ENCODE data around the gene PLB1.

The PLB1 gene

DNA sequence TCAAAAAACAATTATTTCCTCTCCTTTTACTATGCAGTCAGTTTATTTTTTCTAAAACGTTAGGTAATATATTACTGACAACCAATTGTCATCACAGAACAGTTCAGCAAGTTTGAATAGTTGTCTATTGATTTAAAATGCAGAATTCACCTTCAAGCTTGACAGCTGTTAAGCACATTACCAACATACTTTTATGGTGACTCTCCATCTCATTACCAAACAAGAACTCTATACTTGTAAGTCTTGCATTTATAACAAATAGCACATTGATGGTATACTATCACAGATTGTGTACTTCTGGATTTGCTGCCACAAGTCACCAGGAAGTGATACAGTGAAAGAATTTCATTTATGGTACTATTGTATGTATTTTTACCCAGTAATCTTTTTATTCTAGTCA is 156.4 kb downstream of the PLB1 start:
- no peak for DNase-seq

- no peak for DNase-seq
These were observed 158.2 kb downstream of the PLB1 start for GRCh38 chr2:28653892-28654662.

DNA sequence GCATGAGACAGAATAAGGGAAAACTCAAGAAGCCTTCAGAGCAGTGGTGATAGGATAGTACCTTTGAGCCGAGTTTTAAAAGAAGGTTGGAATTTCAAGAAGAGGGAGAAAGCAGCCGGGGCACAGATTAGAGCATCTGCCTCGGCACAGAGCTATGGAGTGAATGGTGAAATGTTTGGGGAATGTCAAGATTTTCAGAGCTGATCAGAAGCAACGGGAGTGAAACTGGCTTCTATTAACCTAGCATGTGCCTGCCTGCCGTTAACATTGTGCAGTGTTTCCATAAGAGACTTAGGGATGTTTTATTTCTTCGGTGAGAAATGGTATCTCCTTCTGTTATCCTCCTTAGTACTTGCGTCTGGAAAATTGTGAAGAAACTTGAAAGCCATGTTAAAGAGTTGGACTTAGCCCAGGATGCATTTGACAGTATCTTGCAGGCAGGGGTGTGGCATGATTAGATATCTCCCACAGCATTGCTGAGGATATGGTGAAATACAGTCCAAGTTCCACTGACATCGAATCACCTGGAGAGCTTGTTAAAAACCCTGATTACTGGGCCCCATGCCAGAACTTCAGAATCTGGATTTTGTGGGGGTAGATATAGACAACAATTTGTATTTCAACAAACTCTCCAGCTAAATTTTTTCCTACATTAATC is 158.9 kb downstream of the PLB1 start:
- DNase-seq = no peak

GRCh38 chr2:28656937-28657615 is 161.2 kb downstream of the PLB1 start:
- DNase-seq = no peak

DNA sequence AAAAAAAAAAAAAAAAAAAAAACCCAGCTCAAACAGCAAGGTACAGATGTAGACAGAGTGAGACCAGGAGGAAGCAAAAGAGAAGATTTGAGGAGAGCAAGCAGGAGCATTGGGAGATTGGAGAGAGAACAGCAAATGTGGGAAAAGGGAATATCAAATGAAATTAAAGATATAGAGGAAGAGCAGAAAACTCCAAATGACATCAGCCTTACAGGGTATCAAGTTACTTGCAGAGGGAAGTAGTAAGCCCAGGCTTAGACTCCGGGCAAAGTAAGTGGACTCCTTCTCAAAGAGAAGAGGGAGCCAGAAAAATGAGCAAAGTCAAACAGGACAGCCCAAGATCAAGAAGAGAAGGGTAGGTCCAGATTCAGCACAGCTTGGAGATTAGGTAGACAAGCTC is 162.5 kb downstream of the PLB1 start:
- DNase-seq = no peak

DNA sequence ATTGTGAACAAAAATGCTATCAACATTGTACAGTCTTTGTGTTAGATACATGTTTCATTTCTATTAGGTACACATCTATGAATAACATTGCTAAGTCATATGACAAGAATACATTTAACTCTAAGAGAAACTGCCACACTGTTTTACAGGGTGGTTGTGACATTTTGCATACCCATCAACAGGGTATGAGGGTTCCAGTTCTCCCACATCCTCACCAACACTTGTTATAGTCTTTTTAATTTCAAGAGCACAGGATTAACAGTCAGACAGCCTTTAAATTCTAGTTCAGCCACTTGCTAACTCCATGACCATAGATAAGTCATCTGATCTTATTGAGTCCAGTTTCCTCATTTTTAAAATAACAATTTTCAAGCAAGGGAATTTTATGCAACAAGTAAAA is 163.3 kb downstream of the PLB1 start:
- DNase-seq = no peak

DNA sequence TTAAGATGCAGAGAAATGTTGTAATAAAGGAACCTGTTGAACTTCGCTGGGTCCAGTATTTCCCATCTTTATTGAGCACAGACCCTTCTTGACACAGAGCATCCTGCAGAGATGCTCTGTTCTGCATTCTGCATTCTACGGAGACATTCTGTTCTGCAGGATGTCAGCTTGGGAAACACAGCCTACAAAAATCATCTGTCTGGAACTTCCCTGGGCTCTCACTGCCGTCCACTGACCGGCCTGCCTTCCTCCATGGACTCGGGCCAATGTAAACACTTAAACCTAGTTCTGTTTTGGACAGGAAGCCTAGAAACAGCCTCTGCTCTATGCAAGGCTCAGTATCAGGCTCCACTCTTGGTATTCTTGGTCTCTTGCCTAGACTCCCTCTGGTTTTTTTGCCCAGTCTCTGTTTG is 165.7 kb downstream of the PLB1 start:
- DNase-seq = peak; percentile 51

GRCh38 chr2:28662044-28662443 is 166.2 kb downstream of the PLB1 start:
- no peak for DNase-seq

GRCh38 chr2:28662468-28663181 is 166.8 kb downstream of the PLB1 start:
- no peak for DNase-seq

GRCh38 chr2:28663359-28663758 is 167.5 kb downstream of the PLB1 start:
- DNase-seq = no peak

GRCh38 chr2:28664120-28664842 is 168.4 kb downstream of the PLB1 start:
- peak; percentile 77 for DNase-seq

- DNase-seq = peak; percentile 84
These were observed 169.3 kb downstream of the PLB1 start for GRCh38 chr2:28665041-28665704.

DNA sequence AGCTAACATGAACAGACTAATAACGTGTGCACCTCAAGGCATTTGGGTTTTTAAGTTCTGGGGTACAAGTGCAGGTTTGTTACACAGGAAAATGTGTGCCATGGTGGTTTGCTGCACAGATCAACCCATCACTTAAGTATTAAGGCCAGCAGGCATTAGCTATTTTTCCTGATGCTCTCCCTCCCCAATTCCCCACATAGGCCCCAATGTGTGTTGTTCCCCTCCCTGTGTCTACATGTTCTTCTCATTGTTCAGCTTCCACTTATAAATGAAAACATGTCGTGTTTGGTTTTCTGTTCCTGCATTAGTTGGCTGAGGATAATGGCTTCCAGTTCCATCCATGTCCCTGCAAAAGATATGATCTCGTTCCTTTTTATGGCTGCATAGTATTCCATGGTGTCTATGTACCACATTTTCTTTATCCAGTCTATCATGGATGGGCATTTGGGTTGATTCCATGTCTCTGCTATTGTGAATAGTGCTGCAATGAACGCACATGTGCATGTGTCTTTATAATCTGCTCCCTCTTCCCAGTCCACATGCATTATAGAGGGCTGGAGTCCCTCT is 170.0 kb downstream of the PLB1 start:
- DNase-seq = peak; percentile 24

- DNase-seq = no peak
These were observed 170.8 kb downstream of the PLB1 start for GRCh38 chr2:28666496-28667184.

DNA sequence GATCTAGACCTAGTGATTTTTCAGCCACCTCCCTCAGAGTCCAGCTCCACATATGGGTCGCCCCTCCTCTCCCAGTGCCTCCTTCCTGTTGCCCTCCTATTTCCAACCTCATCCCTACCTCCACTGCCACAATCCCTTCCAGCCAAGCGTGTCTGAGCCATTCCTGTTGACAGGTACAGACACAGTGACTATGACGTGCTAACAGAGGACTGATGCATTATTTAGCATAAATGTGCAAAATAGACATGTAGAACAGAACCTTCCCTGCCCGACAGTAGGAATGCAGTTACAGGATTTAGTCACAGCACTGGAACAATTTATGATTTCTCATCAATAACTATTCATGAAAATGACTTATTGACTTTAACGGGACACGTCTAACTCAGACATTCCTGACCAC is 171.4 kb downstream of the PLB1 start:
- no peak for DNase-seq

DNA sequence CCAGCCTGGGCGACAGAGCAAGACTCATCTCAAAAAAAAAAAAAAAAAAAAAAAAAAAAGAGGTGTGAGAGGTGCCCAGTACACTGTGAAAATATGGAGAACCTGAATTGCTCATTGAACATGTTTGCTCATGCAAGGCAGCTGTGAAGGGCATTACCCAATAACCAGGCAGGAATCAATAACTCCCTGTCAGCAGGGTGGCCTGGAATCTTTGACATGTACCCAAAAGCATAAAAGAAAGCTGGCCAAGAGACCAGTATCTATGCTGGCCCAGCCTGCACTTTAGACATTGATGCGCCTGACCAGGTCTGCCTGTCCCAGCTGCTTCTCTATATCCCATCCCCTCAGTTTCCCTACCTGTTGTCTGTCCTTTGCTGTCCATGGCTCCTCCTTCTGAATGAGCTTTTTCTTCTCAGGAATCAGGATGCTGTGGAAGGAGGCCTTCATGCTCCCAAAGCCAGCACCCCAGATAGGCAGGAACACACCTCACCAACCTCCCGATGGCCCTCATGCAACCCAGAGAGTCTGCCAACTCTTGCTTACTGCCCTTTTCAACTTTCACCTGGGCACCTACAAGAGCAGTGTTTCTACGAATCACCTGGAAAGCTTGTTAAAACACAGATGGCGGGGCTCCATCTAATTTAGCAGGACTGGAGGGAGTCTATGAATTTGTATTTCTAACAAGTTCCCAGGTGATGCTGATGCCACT is 172.4 kb downstream of the PLB1 start:
- DNase-seq = no peak

DNA sequence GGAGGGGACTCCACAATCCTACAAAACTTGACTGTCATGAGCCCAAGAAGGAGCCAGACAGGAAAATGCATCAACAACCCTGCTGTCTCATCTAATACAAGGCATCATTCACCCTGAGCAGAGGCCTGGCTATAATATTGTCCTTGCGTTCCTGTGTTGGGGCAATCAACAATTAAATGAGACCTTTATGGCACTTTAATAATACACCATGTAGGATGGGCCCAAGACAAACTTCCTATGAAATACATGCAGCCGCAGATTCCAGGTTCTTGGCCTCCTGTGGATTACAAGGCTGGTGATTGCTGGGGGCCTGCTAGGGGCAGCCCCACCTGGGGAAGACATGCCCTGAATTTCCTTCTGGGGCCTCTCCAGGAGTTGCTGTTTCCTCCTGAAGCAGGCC is 173.0 kb downstream of the PLB1 start:
- DNase-seq = no peak

DNA sequence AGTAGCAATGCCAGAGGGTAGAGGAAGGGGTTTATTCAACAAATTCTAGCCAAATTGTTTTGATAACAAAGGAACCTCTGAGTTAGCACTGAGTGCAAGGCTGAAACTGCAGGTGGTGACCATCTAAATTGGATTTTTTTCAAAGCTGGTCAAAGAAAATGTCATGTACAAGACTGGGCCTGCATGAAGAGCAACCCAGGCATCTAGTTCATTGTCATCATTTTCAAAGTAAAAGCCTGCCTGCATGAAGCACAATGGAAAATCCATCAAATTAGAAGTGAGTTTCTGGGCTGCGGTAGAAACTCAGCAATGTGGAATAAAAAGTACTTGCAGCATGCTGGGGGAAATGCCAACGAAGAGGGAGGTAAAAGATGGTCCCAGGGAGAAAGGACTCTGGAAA is 175.0 kb downstream of the PLB1 start:
- DNase-seq = peak; percentile 43

DNA sequence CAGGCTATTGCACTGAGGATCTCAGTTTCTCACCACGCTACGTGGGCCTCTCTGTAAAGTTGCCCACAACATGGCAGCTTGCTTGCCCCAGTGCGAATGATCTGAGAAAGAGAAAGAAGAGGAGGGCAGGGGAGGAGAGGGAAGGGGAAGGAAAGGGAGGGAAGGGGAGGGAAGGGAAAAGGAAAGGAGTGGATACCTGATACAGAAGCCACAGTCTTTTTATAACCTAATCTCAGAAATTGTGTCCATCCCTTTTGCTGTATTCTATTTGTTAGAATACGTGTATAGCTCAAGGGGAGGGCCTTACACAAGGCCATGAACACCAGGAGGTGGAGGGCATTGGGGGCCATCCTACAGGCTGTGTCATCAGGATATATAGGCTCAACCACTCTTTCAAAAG is 177.5 kb downstream of the PLB1 start:
- DNase-seq = no peak

- DNase-seq = no peak
These were observed 178.3 kb downstream of the PLB1 start for GRCh38 chr2:28674062-28674712.
